Right ventricle myocardium inferior (tissue), 1 donor: Measurements from ENCODE around the gene KDM7A. TPM values are rescaled to one million over a fixed set of nuclear protein-coding genes. Genes with fewer than 3 reads are reported as not detected.

ENCODE experiments used
- ATAC-seq: fragments of 200-7000 bp; cut with Tn5 transposase; one replicate; pipeline ENCODE4 v1.9.1; 2020; ENCODE audit warnings: mild to moderate bottlenecking, moderate library complexity
- DNase-seq: peaks from one replicate; pipeline ENCODE4 v3.0.0; 2021; ENCODE audit errors: missing footprints
- intact Hi-C: fragments of 100-400 bp; cut with DNase I; formaldehyde crosslinking; loops from one replicate; pipeline ENCODE4 v1.11.0; 2022
- total RNA-seq: library from RNA; stranded (reverse); fragmentation: NEBNext Ultra II Directional; extraction: Animal tissue kit (Norgen Biotek cat#: 25700); gene quantifications from one replicate; pipeline ENCODE4 v1.2.1, GENCODE V29; 2021
- donor health status: DM: no; HTN: yes; CAD: no; lungs with severe emphysema.

Gene KDM7A
- total RNA-seq, 1 donor from 2014 or later: 8.1 TPM

- no peak for DNase-seq
- intact Hi-C loops: no loop called here
- ATAC-seq: no peak
Observed at GRCh38 chr7:140048989-140049338, 127.8 kb downstream of the KDM7A start.

GRCh38 chr7:140048138-140048537, 128.6 kb downstream of the KDM7A start:
- intact Hi-C loops: no loop called here
- no peak for DNase-seq
- peak; percentile 90 for ATAC-seq

- intact Hi-C loops: no loop called here
- ATAC-seq: no peak
- DNase-seq: no peak
Observed at GRCh38 chr7:140047197-140047596, 129.6 kb downstream of the KDM7A start.

- DNase-seq (no peak), ATAC-seq (peak; percentile 62)
- intact Hi-C loops: no loop called here
Observed at GRCh38 chr7:140045697-140046096, 131.1 kb downstream of the KDM7A start.

- ATAC-seq (no peak), DNase-seq (no peak)
- intact Hi-C loops: no loop called here
Observed at GRCh38 chr7:140044251-140044650, 132.5 kb downstream of the KDM7A start.

GRCh38 chr7:140042386-140042670, 134.5 kb downstream of the KDM7A start:
- ATAC-seq (no peak), DNase-seq (no peak)
- intact Hi-C loops: no loop called here

GRCh38 chr7:140041659-140042385, 135.0 kb downstream of the KDM7A start:
- DNase-seq (no peak), ATAC-seq (no peak)
- intact Hi-C loops: no loop called here

GRCh38 chr7:140039896-140040295, 136.9 kb downstream of the KDM7A start:
- intact Hi-C loops: no loop called here
- no peak for DNase-seq

GRCh38 chr7:140039066-140039465, 137.7 kb downstream of the KDM7A start:
- ATAC-seq: no peak
- DNase-seq: no peak
- intact Hi-C loops: no loop called here

More at GRCh38 chr7:140039896-140040295, 136.9 kb downstream of the KDM7A start:
- no peak for ATAC-seq

GRCh38 chr7:140036224-140036962, 140.4 kb downstream of the KDM7A start:
- ATAC-seq (peak; percentile 66), DNase-seq (no peak)
- intact Hi-C loops: no loop called here

- DNase-seq (no peak), ATAC-seq (no peak)
- intact Hi-C loops: no loop called here
Observed at GRCh38 chr7:140035400-140036223, 141.2 kb downstream of the KDM7A start.

Other genes starting within 250 kb of the KDM7A start
- 13.2 TPM for gene PARP12, start 114.0 kb downstream of the KDM7A start, total RNA-seq
- 8.9 TPM for gene SLC37A3, start 221.5 kb upstream of the KDM7A start, total RNA-seq
- not detected for gene RAB19, start 227.1 kb upstream of the KDM7A start, total RNA-seq